HG02623 (cell line): ENCODE measurements around the gene CYTH1.
"Not testable (repeated sequence)": the region's sequence is repeated elsewhere in the genome, so short reads cannot be mapped to it uniquely, and the experiment has no call there.

Source experiments
- ATAC-seq: cut with Tn5 transposase; IDR thresholded peaks from one replicate; pipeline ENCODE4 v1.9.1; 2021; ENCODE audit warnings: moderate library complexity; ENCODE audit not compliant: unreplicated experiment

Gene CYTH1

DNA sequence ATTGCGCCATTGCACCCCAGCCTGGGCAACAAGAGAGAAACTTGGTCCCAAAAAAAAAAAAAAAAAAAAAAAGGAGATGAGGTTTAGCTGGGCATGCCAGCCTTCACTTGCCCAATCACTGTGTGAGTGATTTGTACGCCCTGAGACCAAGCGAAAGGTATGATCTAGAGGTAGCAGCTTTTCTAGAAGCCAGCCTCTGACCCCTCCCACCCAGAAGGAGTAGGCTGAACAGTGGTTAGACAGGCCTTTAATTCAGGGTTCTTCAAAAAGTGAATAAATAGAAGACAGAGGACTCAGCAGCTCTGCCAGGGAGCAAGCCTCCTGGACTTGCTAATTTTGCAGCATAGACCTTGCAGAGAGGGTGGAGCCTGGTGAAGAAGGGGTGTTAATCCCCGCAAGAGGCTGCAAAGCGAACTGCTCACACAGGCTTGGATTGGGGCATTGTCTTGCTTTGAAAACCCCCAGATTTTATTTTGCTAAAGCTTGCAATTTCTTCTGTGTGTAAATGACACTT is 7.1 kb upstream of the CYTH1 start:
- ATAC-seq: no peak

DNA sequence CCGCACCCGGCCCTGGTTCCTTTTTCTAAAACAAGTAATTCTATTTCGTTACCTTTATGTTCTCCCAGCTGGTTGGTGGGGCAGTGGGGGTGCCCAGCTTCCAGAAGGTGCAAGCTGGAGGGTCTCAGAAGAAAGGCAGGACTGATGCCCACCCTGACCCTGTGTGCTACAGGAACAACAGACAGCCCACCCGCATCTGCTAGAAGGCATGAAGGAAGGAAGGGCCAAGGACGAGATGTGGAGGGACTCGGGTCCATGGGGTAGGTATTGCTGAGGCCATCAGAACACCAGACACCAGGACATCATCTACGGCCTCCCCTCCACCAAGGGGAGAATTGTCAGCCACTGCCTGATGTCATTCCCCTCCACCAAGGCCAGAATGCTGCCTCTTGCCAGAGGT is 6.4 kb upstream of the CYTH1 start:
- no peak for ATAC-seq

DNA sequence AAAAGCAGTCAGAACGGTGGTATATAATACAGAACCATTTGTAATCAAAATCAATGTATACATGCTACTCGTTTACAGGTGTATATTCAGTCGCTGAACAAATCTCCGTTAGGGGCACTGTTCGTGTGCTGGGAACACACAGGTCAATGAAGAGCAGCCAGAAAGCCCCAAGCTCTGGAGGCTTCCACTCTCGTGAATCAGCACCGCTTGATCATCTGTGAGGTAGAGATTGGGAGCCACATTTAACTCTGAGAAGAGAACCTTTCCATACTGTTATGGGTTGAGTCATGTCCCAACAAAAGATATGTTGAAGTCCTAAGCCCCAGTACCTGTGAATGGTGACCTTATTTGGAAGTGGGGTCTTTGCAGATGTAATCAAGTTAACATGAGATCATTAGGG is 5.4 kb upstream of the CYTH1 start:
- ATAC-seq: no peak

DNA sequence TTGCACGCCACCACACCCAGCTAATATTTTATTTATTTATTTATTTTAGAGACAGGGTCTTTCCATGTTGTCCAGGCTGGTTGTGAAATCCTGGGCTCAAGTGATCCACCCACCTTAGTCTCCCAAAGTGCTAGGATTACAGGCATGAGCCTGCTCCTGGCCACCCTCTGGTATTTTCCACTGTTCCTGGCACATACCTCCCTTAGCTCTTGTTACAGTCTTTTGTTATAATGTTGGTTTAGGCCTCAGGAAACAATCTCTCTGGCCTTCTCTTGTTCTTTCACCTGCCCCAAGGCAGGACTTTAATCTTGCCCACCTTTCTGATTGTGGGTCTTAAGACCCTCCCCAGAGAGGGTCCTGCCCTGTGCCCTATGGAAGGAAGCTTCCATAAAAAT is 3.6 kb upstream of the CYTH1 start:
- no peak for ATAC-seq

DNA sequence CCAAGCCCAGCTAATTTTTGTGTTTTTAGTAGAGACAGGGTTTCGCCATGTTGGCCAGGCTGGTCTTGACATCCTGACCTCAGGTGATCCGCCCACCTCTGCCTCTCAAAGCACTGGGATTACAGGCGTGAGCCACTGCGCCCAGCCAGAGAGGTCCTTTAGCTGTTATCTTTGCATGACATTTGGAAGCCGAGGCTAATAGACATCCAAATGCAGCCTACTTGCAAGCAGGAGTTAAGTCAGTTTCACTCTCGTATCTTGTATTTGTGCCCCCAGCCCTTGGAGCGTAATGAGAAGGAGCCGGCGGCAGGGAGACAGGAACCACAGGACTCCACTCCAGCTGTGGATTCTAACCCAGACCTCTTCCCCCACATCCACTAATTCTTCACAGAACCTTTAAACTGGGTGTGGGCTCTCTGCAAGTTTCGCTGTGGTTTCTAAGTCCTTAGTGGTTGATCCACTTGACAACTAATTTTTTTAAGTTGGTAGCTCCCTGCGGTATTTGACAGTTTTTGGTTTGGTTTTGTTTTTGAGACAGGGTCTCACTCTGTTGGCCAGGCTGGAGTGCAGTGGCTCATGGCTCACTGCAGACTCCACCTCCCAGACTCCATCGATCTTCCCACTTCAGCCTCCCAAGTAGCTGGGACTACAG is 3.1 kb upstream of the CYTH1 start:
- no peak for ATAC-seq

DNA sequence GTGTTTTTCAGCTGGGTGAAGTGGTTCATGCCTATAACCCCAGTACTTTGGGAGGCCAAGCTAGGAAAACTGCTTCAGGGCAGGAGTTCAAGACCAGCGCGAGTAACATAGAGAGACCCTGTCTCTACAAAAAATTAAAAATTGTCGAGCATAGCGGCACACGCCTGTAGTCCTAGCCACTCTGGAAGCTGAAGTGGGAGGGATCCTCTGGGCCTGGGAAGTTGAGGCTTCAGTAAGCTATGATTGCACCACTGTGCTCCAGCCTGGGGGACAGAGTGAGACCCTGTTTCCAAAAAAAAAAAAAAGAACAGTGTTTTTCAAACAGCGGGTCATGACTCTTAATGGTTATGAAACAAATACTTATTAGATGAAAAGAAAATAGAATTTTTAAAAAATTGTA is 2.3 kb upstream of the CYTH1 start:
- no peak for ATAC-seq

DNA sequence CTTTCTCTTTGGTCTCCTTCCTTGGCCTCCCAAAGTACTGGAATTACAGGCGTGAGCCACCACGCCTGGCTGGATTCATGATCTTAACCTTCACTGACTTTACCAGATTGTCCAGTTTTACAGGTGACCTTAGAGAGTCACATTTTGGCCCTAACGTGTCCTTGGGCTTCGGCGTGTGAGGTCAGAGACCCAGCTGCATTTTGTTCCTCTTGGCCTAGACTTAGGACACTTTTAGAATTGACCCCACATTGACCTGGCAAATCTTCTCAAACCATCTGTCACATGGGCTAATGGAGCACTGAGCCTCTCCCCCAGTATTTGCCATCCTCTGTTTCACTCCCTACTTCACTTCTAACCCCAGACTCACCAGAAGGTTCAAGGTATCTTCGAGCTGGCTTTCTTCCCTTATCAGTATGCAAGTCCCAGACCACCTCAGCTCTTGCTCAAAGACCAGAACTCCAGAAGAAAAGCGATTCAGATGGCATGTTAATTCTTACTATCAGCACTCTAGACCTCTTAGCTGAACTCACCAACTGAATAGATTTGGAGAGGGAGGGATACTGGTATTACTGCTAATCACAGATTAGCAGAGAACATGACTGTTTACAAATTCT is 1.7 kb upstream of the CYTH1 start:
- no peak for ATAC-seq

DNA sequence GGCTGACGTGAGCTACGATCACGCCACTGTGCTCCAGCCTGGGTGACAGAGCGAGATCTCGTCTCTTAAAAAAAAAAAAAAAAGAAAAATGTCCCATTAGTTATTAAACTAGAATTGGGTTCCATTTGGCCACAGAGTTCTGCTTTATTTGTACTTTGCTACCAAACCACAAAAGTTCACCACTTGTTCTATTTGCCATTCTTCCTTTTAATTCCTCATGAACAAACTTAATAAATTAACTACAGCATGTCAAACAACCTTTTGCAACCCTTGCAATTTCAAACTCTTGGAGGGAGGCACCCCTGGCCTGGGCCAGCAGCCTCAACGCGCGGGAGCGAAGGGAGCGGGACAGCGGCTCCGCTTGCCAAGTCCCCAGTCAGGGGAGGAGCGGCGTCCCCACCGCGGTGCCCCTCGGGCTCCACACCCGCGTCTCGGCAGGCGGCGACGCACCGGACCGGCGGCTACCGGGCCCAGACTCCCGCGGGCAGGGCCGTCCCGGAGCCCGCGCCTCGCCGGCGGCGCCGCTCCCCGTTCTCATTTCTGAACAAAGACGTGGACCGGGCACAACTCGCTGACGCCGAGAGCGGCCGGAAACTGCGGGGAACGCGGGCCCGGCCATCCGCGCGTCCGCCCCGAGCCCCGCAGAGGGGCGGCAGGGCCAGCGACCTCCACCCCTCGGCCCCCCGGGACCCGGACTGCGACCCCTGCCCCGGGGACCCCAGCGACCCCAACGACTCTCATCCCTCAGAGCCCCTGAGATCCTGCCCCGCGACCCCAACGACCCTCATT is 775 bp downstream of the CYTH1 start:
- peak; percentile 6 for ATAC-seq

DNA sequence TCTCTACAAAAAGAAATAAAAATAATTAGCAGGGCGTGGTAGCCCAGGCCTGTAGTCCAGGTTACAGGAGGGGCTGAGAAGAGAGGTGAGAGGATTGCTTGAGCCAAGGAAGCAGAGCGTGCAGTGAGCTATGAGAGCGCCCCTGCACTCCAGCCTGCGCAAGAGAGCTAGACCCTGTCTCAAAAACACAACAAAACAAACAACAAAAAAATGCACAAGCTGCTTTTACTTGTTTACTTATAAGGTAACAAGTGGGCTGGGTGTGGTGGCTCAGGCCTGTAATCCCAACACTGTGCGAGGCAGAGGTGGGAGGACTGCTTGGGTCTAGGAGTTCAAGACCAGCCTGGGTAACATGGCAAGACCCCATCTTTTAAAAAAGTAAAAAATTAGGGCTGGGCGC is 1.7 kb downstream of the CYTH1 start:
- ATAC-seq: no peak

DNA sequence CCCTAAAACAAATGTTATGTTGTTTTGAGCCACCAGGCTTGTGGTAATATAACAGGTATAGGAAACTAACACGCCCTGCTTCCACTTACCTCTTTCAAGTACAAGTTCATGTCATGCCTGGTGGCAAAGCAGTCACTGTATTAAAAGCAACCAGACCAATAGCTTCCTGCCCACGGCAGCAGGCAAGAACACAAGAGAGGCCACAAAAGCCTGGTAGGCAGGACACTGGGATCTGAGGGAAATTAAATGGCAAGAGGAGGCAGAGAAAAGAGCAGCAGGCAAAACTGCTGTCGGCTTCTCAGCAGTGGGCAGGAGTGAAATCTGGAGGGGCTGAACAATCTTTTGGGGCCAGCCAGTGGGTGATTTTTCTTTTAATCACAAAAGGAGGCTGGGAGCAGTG is 2.2 kb downstream of the CYTH1 start:
- no peak for ATAC-seq

DNA sequence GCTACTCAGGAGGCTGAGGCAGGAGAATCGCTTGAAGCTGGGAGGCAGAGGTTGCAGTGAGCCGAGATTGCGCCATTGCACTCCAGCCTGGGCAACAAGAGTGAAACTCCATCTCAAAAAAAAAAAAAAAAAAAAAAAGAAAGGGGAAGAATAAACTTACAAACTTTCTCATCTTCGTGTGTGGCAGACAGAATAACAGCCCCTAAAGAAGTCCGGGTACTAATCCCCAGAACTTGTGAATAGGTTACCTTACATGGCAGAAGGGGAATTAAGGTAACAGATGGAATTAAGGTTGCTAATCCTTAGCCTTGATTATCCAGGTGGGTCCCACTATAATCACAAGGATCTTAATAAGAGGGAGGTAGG is 2.8 kb downstream of the CYTH1 start:
- not testable (repeated sequence) for ATAC-seq

DNA sequence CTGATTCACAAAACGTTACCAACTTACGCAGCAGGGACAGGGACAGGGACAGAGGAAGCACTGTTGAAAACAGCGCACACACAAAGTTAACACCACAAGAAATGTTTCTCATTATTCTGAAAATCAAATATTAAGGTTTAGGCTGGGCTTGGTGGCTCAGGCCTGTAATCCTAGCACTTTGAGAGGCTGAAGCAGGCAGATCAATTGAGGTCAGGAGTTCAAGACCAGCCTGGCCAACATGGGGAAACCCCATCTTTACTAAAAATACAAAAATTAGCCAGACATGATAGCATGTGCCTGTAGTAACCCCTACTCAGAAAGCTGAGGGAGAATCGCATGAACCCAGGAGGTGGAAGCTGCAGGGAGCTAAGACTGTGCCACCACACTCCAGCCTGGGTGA is 4.2 kb downstream of the CYTH1 start:
- ATAC-seq: no peak

DNA sequence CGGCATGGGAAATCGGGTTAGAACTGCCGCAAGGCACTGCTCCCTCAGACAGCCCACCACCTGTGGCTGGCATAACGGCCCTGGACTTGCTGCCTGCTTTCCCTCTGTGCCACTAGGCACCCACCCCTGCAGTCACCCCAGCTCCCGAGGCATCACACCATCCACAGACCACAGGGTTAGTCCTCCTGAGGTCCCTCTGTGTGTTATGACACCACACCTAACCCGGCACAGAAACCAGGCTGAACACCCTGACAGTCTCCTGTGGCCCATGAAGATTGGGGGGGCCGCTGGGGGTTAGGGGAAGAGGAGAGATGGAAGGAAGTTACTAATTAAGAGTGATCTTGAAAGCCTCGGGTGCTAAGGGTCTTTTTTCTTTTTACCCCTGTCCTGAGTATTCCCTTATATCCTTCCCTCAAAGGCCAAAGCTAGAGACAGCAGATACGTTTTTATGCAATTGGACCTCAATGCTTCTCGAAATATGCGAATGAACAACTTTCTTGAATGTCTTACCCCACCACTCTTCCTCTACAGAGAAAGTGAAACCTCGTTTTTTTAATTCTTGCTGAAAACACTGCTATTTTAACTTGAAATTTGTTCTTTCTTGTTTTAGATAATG is 7.0 kb downstream of the CYTH1 start:
- no peak for ATAC-seq

DNA sequence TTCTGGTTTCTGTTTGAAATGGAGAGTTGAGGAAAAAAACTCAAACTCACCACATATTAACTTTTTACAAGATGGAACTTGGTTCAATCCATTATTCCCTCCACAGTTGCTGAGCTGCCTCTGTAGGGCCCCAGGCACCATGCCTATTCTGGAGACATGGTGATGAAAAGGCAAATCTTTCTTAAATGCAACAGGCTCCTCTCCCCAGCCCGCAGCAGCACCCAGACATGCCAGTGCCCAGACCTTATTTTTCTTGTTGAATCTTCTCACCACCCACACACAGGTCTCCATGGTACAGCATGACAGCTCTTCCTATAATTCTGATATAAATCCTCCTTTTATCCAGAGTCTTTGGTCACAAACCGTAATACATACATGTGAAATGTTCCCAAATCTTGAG is 7.6 kb downstream of the CYTH1 start:
- no peak for ATAC-seq

DNA sequence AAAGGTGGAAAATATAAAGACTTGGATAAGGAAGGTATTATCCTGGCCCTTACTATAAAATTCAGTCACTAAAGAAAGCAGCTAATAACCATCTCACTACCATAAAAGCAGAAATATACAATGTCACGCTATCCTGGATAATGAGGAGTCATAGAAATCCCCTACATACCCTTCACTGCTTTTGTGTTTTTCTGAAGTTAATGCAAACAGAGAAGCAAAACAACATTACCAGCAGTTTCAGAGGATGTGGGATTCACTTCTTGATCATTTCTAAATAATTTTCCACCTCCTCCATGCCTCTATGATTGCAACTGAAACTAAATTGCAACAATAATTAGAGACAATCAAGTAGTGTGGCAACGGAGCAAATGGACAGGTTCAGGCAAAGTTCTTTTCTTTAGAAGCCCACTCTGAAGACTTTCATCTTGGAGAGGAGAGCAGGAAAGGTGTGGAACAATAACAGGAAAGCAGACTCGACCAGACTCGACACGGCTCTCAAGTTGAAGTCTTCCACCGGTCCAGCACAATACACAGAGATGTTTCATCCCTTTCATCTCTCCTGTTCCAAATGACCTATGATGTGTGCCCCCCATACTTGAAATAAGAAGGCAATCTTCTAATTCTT is 10.2 kb downstream of the CYTH1 start:
- ATAC-seq: no peak

DNA sequence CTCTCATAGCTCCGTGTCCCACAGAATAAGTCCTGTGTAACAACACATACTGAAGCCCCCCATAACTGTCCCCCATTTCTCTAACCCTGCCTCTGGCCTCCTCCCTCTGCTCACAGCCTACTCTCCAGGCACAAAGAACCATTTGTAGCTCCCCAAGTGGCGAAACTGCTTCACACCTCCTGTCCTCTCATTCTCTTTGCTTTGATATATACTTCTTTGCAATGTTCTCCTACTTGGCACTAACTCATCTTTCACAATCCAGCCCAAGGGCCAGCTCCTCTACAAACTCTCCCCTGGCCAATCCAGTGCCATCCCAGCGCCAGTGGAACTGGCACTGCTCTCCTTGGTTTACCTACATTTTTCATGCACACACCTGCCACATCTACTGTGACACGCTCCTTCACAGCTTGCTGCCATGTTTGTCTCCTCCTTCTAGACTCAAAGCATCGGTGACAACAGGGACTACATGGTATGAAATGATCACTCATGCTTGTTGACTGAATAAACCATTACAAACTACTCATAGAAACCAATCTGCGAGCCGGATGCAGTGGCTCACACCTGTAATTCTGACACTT is 12.8 kb downstream of the CYTH1 start:
- no peak for ATAC-seq

DNA sequence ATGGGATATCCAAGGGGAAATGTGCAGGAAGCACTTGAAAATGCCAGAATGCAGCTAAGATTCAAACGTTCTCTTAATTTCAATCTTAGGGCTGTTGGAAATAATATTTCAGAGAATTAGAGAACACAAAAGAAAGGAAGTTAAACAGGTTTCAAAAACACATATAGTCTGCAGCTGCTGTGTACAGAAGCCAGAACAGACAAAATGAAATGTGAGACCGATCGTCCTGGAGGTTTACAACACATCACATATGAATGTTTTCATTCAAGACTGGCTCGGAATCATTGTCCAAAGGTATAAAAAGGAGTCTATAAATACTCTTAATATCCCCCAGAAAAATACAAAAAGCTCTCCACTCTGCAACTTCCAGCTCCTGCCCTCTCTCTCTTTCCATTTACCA is 14.3 kb downstream of the CYTH1 start:
- no peak for ATAC-seq

DNA sequence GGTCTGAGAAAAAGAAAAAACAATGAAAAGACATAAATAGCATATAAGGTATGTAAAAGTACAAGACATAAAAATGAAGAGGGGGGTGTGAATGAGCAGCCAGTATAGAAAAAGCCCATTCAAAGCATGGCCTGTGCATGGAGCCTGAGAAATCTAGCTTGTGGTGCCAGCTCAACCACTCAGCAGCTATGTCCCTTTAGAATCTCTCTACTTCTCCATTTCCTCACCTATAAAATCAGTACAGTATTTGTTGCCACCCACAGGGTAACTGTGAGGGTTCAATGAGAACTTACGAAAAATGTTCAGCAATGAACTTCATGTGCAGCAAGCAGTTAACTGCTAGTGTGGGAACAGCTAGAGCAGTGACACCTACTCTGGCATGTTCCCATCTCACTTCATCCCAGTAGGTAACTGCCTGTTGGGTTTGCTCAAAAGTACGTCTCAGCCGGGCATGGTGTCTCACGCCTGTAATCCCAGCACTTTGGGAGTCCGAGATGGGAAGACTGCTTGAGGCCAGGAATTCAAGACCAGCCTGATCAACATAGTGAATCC is 15.3 kb downstream of the CYTH1 start:
- ATAC-seq: no peak

DNA sequence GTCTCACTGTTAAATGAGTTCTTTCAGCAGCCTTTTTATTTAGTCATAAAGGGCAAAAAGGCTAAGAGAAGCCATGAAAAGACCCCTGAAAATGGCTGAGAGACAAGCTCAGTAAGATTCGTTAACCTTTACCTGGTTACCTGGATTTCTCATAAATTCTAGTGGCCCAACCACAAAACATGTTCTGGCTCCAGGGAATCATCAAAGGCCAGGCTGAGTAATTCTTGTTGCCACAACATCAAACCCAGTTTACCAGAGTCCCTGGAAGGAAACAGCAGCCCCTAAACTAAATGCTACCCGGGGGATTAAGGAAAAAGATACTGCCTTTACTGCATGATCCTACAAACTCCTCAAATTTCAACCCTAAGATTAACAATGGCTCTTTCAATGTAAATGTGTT is 15.8 kb downstream of the CYTH1 start:
- no peak for ATAC-seq

DNA sequence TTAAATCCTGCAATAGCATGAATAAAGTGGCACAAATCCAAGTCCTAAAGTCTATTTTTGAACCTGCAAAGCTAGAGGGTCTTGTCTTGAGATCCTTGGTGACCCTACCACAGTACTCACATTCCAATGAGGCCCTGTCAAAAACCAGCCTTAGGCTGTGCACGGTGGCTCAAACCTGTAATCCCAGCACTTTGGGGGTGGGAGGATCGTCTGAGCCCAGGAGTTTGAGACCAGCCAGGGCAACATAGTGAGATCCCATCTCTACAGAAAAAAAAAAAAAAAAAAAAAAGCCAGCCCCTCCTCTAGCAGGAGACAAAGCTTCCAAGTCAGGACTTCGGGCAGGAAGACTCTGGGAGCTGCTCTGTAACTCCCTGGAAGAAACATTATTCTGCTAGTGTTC is 16.3 kb downstream of the CYTH1 start:
- no peak for ATAC-seq

DNA sequence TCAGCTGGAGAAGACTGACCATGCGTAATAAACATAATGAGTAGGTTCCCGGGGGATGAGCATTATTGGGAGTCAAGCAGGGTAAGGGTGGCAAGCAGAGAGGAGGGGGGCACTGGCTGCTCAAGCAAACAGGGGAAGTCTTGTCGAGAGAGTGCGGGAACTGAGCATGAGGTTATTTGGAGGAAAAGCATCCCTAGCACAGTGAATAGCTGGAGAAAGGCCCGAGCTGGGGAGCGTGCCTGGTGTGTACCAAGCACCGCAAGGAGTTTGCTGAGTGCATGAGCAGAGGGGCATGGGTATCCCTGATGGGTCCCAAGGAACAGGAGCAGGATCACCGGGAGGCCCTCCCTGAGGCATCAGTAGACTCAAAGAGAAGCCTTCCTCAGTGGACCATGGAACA is 17.2 kb downstream of the CYTH1 start:
- no peak for ATAC-seq
